PC-3 (cell line): ENCODE results near the gene SLC1A7. TPM values are rescaled to one million over a fixed set of nuclear protein-coding genes. Genes with fewer than 3 reads are reported as not detected.

Source experiments
- ATAC-seq: fragments of 200-7000 bp; cut with Tn5 transposase; 2 replicates; pipeline ENCODE4 v1.9.1; 2020; ENCODE audit warnings: mild to moderate bottlenecking, moderate library complexity
- BruUV-seq: library from RNA; stranded (reverse); fragments of 400-500 nt; replicated peaks from 2 replicates; lab custom pipeline; 2021; lab: Mats Ljungman, UMichigan
- CTCF ChIA-PET: fragments of 300-600 bp; sonication (Branson Sonifier 250); formaldehyde crosslinking; loops from one replicate; lab custom pipeline; 2022; ENCODE audit warnings: antibody characterized with exemption; lab: Charles Lee
- POLR2A ChIA-PET: fragments of 300-600 bp; sonication (Branson Sonifier 250); formaldehyde crosslinking; loops from one replicate; lab custom pipeline; 2022; ENCODE audit warnings: antibody characterized with exemption; ENCODE audit not compliant: unreplicated experiment; lab: Charles Lee
- DNase-seq: peaks from one replicate; pipeline ENCODE4 v3.0.0-alpha.2; 2015
- H2AFZ ChIP-seq: fragments of 300-600 bp; sonication (generic); 2 replicates; pipeline ENCODE4 v1.6.0; 2016; ENCODE audit warnings: antibody characterized with exemption, low read length
- H3F3A ChIP-seq: fragments of 300-600 bp; sonication (generic); one replicate; pipeline ENCODE4 v1.6.0; 2017; ENCODE audit warnings: antibody characterized with exemption, low read length, control low read depth, mild to moderate bottlenecking; ENCODE audit not compliant: unreplicated experiment
- H3K27ac ChIP-seq: fragments of 300-600 bp; sonication (generic); 2 replicates; pipeline ENCODE4 v1.5.1; 2016; ENCODE audit warnings: mild to moderate bottlenecking, low read length
- H3K27me3 ChIP-seq: fragments of 300-600 bp; sonication (generic); 2 replicates; pipeline ENCODE4 v1.6.1; 2016; ENCODE audit warnings: low read length, mixed read lengths
- H3K36me3 ChIP-seq: fragments of 300-600 bp; sonication (generic); 2 replicates; pipeline ENCODE4 v1.6.1; 2016; ENCODE audit warnings: low read depth, mixed run types, low read length, mixed read lengths
- H3K4me1 ChIP-seq: fragments of 300-600 bp; sonication (generic); 2 replicates; pipeline ENCODE4 v1.5.1; 2016; ENCODE audit warnings: low read length; ENCODE audit not compliant: insufficient read depth
- H3K4me2 ChIP-seq: fragments of 300-600 bp; sonication (generic); 2 replicates; pipeline ENCODE4 v1.6.0; 2016; ENCODE audit warnings: low read length
- H3K4me3 ChIP-seq: fragments of 300-600 bp; sonication (generic); 2 replicates; pipeline ENCODE4 v1.5.1; 2016; ENCODE audit warnings: mild to moderate bottlenecking, low read length, mixed read lengths
- H3K79me2 ChIP-seq: fragments of 300-600 bp; sonication (generic); 2 replicates; pipeline ENCODE4 v1.6.1; 2017; ENCODE audit warnings: low read length, mixed read lengths
- H3K9ac ChIP-seq: fragments of 300-600 bp; sonication (generic); 2 replicates; pipeline ENCODE4 v1.6.0; 2016; ENCODE audit warnings: mild to moderate bottlenecking, low read length
- H3K9me2 ChIP-seq: fragments of 300-600 bp; sonication (generic); replicated peaks from 2 replicates; pipeline ENCODE4 v1.6.1; 2016; ENCODE audit warnings: mixed run types, low read length, mixed read lengths
- H3K9me3 ChIP-seq: fragments of 300-600 bp; sonication (generic); 2 replicates; pipeline ENCODE4 v1.6.1; 2016; ENCODE audit warnings: low read length, mixed read lengths
- H4K20me1 ChIP-seq: fragments of 300-600 bp; sonication (generic); 2 replicates; pipeline ENCODE4 v1.6.1; 2016; ENCODE audit warnings: low read length, mixed read lengths
- EZH2 ChIP-seq: fragments of 300-600 bp; sonication (generic); IDR thresholded peaks from one replicate; pipeline ENCODE4 v1.6.1; 2017; ENCODE audit warnings: antibody characterized with exemption, mild to moderate bottlenecking, low read length; ENCODE audit not compliant: unreplicated experiment
- EZH2phosphoT487 ChIP-seq: fragments of 300-600 bp; sonication (generic); IDR thresholded peaks from 2 replicates; pipeline ENCODE4 v1.6.1; 2018; ENCODE audit warnings: mild to moderate bottlenecking, antibody characterized with exemption, low read length, borderline replicate concordance
- intact Hi-C: fragments of 100-400 bp; cut with micrococcal nuclease; formaldehyde crosslinking; loops from 2 replicates; pipeline ENCODE4 v1.9.0; 2023
- total RNA-seq: library from RNA; depleted of rRNA; stranded (reverse); fragments of >200 nt; gene quantifications from 2 replicates; pipeline ENCODE4 v1.2.3, GENCODE V29; 2014
- TF ChIP-seq, protein P1 (sequence below): fragments of 300-600 bp; sonication (generic); conservative IDR thresholded peaks from 2 replicates; pipeline ENCODE4 v1.5.1; 2017; ENCODE audit warnings: antibody characterized with exemption, low read depth, mild to moderate bottlenecking, low read length

Gene SLC1A7
- total RNA-seq, 1 experiment from 2014 or later = 0.26 TPM

DNA sequence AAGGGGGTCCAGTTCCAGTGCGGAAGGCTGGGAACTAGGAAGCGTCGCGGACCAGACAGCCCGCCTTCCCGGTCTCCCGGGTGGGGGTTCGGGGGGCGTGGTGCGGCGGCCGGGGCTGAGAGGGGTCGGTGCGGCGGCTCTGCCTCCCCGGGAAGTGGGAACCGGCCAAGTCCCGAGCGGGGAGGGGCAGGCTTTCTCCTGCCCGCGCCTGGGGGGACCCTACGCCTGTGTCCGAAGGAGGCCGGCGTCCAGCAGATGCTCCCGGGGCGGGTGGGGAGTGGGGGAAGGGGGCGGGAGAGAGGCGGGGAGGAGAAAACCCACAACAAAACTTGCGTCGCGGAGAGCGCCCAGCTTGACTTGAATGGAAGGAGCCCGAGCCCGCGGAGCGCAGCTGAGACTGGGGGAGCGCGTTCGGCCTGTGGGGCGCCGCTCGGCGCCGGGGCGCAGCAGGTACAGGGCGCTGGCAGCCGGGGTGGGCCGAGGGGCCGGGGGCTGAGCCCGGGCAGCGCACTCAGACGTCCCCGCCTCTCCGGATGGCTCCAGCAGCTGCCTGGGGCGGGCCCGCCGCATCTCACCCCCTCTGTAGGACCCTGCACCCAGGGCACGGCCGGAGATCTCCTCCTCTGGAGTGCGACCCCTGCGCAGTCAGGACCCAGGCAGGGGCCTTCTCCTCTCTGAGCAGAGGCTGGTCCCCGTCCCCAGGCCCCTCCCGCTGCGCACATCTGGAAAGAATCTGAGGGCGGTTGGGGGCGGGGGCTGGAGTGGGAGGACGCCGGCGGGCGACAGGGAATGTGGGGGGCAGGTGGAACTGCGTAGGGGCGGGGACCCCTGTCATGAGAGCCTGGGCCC is 80.4 kb downstream of the SLC1A7 start, which contains the start of gene PODN:
TSS of gene PODN (plus strand) at position 355 of the 849 bp plus-strand sequence. CDS start 7,643 bp downstream, outside the sequence.
- ChIA-PET POLR2A (no interaction called here), CTCF (no interaction called here)
- no peaks in the 10 kb centered on the region for H3K9me2 ChIP-seq
- no peak within 1 kb of the TSS for H2AFZ ChIP-seq
- TF ChIP-seq, protein P1, sequence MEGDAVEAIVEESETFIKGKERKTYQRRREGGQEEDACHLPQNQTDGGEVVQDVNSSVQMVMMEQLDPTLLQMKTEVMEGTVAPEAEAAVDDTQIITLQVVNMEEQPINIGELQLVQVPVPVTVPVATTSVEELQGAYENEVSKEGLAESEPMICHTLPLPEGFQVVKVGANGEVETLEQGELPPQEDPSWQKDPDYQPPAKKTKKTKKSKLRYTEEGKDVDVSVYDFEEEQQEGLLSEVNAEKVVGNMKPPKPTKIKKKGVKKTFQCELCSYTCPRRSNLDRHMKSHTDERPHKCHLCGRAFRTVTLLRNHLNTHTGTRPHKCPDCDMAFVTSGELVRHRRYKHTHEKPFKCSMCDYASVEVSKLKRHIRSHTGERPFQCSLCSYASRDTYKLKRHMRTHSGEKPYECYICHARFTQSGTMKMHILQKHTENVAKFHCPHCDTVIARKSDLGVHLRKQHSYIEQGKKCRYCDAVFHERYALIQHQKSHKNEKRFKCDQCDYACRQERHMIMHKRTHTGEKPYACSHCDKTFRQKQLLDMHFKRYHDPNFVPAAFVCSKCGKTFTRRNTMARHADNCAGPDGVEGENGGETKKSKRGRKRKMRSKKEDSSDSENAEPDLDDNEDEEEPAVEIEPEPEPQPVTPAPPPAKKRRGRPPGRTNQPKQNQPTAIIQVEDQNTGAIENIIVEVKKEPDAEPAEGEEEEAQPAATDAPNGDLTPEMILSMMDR = no peak
- TF ChIP-seq EZH2phosphoT487 (no peak), EZH2 (no peak)
- no peak within 1 kb of the TSS for H3K27ac ChIP-seq
- no peaks in the 10 kb centered on the region for H3K79me2 ChIP-seq
- no peaks in the 10 kb centered on the region for H3K4me1 ChIP-seq
- no peak within 1 kb of the TSS for H3K4me2 ChIP-seq
- no peaks in the 10 kb centered on the region for H3K9me3 ChIP-seq
- intact Hi-C loops = no loop called here
- ATAC-seq = no peak
- BruUV-seq = no TSS peak
- H3K4me3 ChIP-seq = no peak within 1 kb of the TSS
- no peaks in the 10 kb centered on the region for H3K36me3 ChIP-seq
- DNase-seq = no peak
- no peaks in the 10 kb centered on the region for H3F3A ChIP-seq
- no peak within 1 kb of the TSS for H3K9ac ChIP-seq
- H4K20me1 ChIP-seq = no peaks in the 10 kb centered on the region
- no peaks in the 10 kb centered on the region for H3K27me3 ChIP-seq

DNA sequence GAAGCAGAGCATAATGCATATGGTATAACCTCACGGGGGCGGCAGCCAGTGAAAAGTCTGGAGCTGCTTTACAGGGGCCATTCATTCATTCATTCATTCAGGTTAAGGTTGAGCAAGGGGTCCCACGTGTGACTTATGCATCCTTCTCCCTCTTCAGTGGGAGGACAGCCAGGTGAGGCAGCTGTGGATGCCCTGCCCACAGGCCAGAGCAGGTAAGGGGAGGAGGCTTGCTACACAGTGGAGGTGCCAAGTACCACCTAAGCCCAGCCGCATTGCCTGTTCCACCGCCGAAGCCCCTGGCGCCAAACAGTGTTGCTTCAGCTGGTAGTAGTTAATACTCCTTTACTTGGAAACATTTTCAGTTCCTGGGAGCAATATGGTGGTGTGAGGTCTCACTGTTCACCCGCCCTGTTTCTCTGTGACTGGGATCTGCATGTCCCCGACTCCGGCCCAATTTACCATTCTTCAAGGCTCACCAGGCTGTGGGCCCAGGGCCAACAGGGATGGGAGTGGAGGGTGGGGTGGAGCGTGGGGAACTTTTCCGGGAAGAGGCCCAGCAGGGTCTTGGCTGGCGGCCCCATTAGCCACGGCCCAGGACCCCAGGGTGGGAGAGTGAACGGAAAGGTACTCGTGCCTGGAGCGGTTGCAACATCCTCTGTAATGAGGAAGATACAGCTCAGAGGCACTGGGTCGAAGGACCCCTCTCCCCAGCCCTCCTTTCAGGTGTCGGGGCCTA is 81.1 kb downstream of the SLC1A7 start:
- H3K9ac ChIP-seq = no peak overlapping the region
- H3K27ac ChIP-seq = no peak overlapping the region
- H3K4me2 ChIP-seq = no peak overlapping the region
- no peaks in the 10 kb centered on the region for H3K27me3 ChIP-seq
- no peaks in the 10 kb centered on the region for H3K36me3 ChIP-seq
- no peaks in the 10 kb centered on the region for H3K79me2 ChIP-seq
- no peaks in the 10 kb centered on the region for H3K9me3 ChIP-seq
- no peak for ATAC-seq
- no peaks in the 10 kb centered on the region for H3F3A ChIP-seq
- ChIA-PET CTCF (no interaction called here), POLR2A (no interaction called here)
- no peak for DNase-seq
- TF ChIP-seq EZH2 (no peak), EZH2phosphoT487 (no peak)
- TF ChIP-seq, protein P1 = no peak
- H2AFZ ChIP-seq = no peak overlapping the region
- intact Hi-C loops = no loop called here
- no peaks in the 10 kb centered on the region for H3K4me1 ChIP-seq
- no TSS peak for BruUV-seq
- H3K4me3 ChIP-seq = no peak overlapping the region
- no peaks in the 10 kb centered on the region for H3K9me2 ChIP-seq
- H4K20me1 ChIP-seq = no peaks in the 10 kb centered on the region
